Measurements from ENCODE around the gene DNAJC24.

DNAJC24 gene

GRCh38 chr11:31479066-31479465, 109.4 kb downstream of the DNAJC24 start:
- no peak overlapping the region for H3K4me3 ChIP-seq (ENCODE audit: low read depth in 1 of 2, low read length in 2 of 2)
- no peak overlapping the region for H3K27ac ChIP-seq (ENCODE audit: low read length)
- no peaks in the 10 kb centered on the region for H3K27me3 ChIP-seq (ENCODE audit: insufficient read depth, low read length, poor library complexity)
- H4K20me1 ChIP-seq (ENCODE audit: insufficient read depth, low read length), result peaks cover 6% of the 10 kb centered on the region; the same call in 1 of the 2 replicates
- TF ChIP-seq CTCF (IDR thresholded peaks at IDR 0.05; ENCODE audit: borderline replicate concordance, extremely low read depth, low read length, poor library complexity, severe bottlenecking) (no peak), EZH2 (IDR thresholded peaks at IDR 0.05; ENCODE audit: borderline replicate concordance, low read depth, low read length, severe bottlenecking) (no peak)
- H3K4me1 ChIP-seq (ENCODE audit: insufficient read depth, low read length), result no peaks in the 10 kb centered on the region
- no peak overlapping the region for H3K9ac ChIP-seq (ENCODE audit: low read depth, low read length)
- H3K4me2 ChIP-seq (ENCODE audit: insufficient read depth, low read length), result no peak overlapping the region
- DNase-seq, result no peak
- peaks cover 27% of the 10 kb centered on the region for H3K79me2 ChIP-seq (ENCODE audit: insufficient read depth, low read length)
- no peaks in the 10 kb centered on the region for H3K9me3 ChIP-seq (ENCODE audit: insufficient read depth, low read length, severe bottlenecking)
- ATAC-seq (ENCODE audit: insufficient read depth, low read depth), result no peak
- no peak overlapping the region for H2AFZ ChIP-seq (ENCODE audit: low read depth, low read length)
- no peaks in the 10 kb centered on the region for H3K36me3 ChIP-seq (ENCODE audit: insufficient read depth, low read length)

- peaks cover 31% of the 10 kb centered on the region for H3K79me2 ChIP-seq (ENCODE audit: insufficient read depth, low read length)
- H3K9ac ChIP-seq (ENCODE audit: low read depth, low read length), result no peak overlapping the region
- no peaks in the 10 kb centered on the region for H3K9me3 ChIP-seq (ENCODE audit: insufficient read depth, low read length, severe bottlenecking)
Measured at GRCh38 chr11:31480930-31481329, 111.3 kb downstream of the DNAJC24 start.

More at GRCh38 chr11:31480930-31481329, 111.3 kb downstream of the DNAJC24 start:
- ATAC-seq (ENCODE audit: insufficient read depth, low read depth), result no peak
- H3K4me2 ChIP-seq (ENCODE audit: insufficient read depth, low read length), result no peak overlapping the region
- H3K36me3 ChIP-seq (ENCODE audit: insufficient read depth, low read length), result no peaks in the 10 kb centered on the region
- no peak overlapping the region for H2AFZ ChIP-seq (ENCODE audit: low read depth, low read length)
- H4K20me1 ChIP-seq (ENCODE audit: insufficient read depth, low read length), result peaks cover 9% of the 10 kb centered on the region; the same call in 1 of the 2 replicates
- TF ChIP-seq EZH2 (IDR thresholded peaks at IDR 0.05; ENCODE audit: borderline replicate concordance, low read depth, low read length, severe bottlenecking) (no peak), CTCF (IDR thresholded peaks at IDR 0.05; ENCODE audit: borderline replicate concordance, extremely low read depth, low read length, poor library complexity, severe bottlenecking) (no peak)
- no peak for DNase-seq
- no peak overlapping the region for H3K4me3 ChIP-seq (ENCODE audit: low read depth in 1 of 2, low read length in 2 of 2)
- no peak overlapping the region for H3K27ac ChIP-seq (ENCODE audit: low read length)
- no peaks in the 10 kb centered on the region for H3K4me1 ChIP-seq (ENCODE audit: insufficient read depth, low read length)
- H3K27me3 ChIP-seq (ENCODE audit: insufficient read depth, low read length, poor library complexity), result no peaks in the 10 kb centered on the region
